H1 (cell line): ENCODE data around the gene MYO5A. TPM values are rescaled to one million over a fixed set of nuclear protein-coding genes. Genes with fewer than 3 reads are reported as not detected.

Experiments
- CTCF ChIA-PET: fragments of 300-600 bp; sonication (Branson Sonifier 250); formaldehyde crosslinking; loops from one replicate; lab custom pipeline; 2021; ENCODE audit not compliant: partially characterized antibody; lab: Charles Lee
- POLR2A ChIA-PET: fragments of 300-600 bp; sonication (Branson Sonifier 250); formaldehyde crosslinking; loops from one replicate; lab custom pipeline; 2021; ENCODE audit warnings: inconsistent platforms; ENCODE audit not compliant: partially characterized antibody; lab: Charles Lee
- DNase-seq, 2 experiments: peaks; one replicate each; pipeline versions ENCODE4 v3.0.0 to v3.0.0-alpha.2; 2010 to 2022; ENCODE audit warnings: low spot score in 2 of 2, low read depth in 1 of 2, mixed read lengths in 1 of 2
- FAIRE-seq: peaks from 2 replicates; lab custom pipeline; 2011; peaks lifted over from hg19 to GRCh38; lab: Jason Lieb, UNC
- H2AFZ ChIP-seq: 2 replicates; pipeline ENCODE4 v1.8.1; 2012; ENCODE audit warnings: low read length, inconsistent platforms
- H2AK5ac ChIP-seq: 2 replicates; pipeline ENCODE4 v1.6.1; 2013; ENCODE audit warnings: low read depth, low read length
- H2BK120ac ChIP-seq: replicated peaks from 2 replicates; pipeline ENCODE3; 2013; ENCODE audit warnings: low read depth, low read length, inconsistent platforms
- H2BK12ac ChIP-seq: 2 replicates; pipeline ENCODE4 v1.6.1; 2013; ENCODE audit warnings: low read depth, low read length
- H2BK15ac ChIP-seq: 2 replicates; pipeline ENCODE4 v1.6.1; 2013; ENCODE audit warnings: low read length
- H2BK20ac ChIP-seq: 2 replicates; pipeline ENCODE4 v1.6.1; 2013; ENCODE audit warnings: low read length
- H2BK5ac ChIP-seq: 2 replicates; pipeline ENCODE4 v1.6.1; 2013; ENCODE audit warnings: low read depth, low read length
- H3K14ac ChIP-seq: 2 replicates; pipeline ENCODE4 v1.6.1; 2013; ENCODE audit warnings: inconsistent platforms; ENCODE audit not compliant: insufficient read length
- H3K18ac ChIP-seq: 2 replicates; pipeline ENCODE4 v1.6.1; 2013; ENCODE audit warnings: low read length; ENCODE audit errors: extremely low read depth
- H3K23ac ChIP-seq: 2 replicates; pipeline ENCODE4 v1.6.1; 2013; ENCODE audit warnings: inconsistent platforms; ENCODE audit not compliant: insufficient read length
- H3K23me2 ChIP-seq: 2 replicates; pipeline ENCODE4 v1.6.1; 2013; ENCODE audit warnings: low read depth, low read length
- H3K27ac ChIP-seq: 2 replicates; pipeline ENCODE4 v1.6.1; 2011; ENCODE audit warnings: low read depth, low read length, inconsistent platforms
- H3K27me3 ChIP-seq, 4 experiments: replicated peaks in 1 of 4; 1 replicate in 1 of 4; 2 replicates in 3 of 4; pipeline versions ENCODE4 v1.6.1 to v1.8.1; 2011 to 2013; ENCODE audit warnings: low read length in 3 of 4, mild to moderate bottlenecking in 3 of 4, inconsistent platforms in 2 of 4, mixed read lengths in 2 of 4, moderate library complexity in 1 of 4; ENCODE audit not compliant: control insufficient read depth in 3 of 4, insufficient read depth in 3 of 4; ENCODE audit errors: extremely low read depth in 1 of 4
- H3K36me3 ChIP-seq, 4 experiments: 2 replicates each; pipeline versions ENCODE4 v1.6.1 to v1.8.1; 2011 to 2013; ENCODE audit warnings: mild to moderate bottlenecking in 4 of 4, low read length in 3 of 4, moderate library complexity in 2 of 4, control low read depth in 1 of 4, inconsistent platforms in 1 of 4; ENCODE audit not compliant: insufficient read depth in 4 of 4, control insufficient read depth in 2 of 4
- H3K4ac ChIP-seq: replicated peaks from 2 replicates; pipeline ENCODE3; 2013; ENCODE audit warnings: low read length, low read depth, mixed read lengths, inconsistent platforms; ENCODE audit not compliant: insufficient read length
- H3K4me1 ChIP-seq, 4 experiments: replicated peaks in 1 of 4; 1 replicate in 1 of 4; 2 replicates in 3 of 4; pipeline versions ENCODE4 v1.6.1 to v1.8.1; 2011 to 2013; ENCODE audit warnings: low read length in 3 of 4, inconsistent platforms in 2 of 4, mixed read lengths in 1 of 4; ENCODE audit not compliant: insufficient read depth in 4 of 4, control insufficient read depth in 3 of 4
- H3K4me2 ChIP-seq, 2 experiments: 2 replicates each; pipeline versions ENCODE4 v1.6.1 to v1.8.1; 2011 to 2013; ENCODE audit warnings: low read depth in 2 of 2, low read length in 2 of 2, control low read depth in 1 of 2, inconsistent platforms in 1 of 2, mild to moderate bottlenecking in 1 of 2; ENCODE audit not compliant: insufficient read depth in 1 of 2
- H3K4me3 ChIP-seq, 4 experiments: fragments of 200-600, 300-600 bp in 1 of 4; sonication (generic), shearing (Covaris generic), sonication (Bioruptor Twin) in 1 of 4; 2 replicates each; pipeline versions ENCODE4 v1.5.1 to v1.8.1; 2011 to 2016; ENCODE audit warnings: low read length in 4 of 4, low read depth in 3 of 4, control low read depth in 2 of 4, inconsistent platforms in 2 of 4, mild to moderate bottlenecking in 2 of 4, mixed read lengths in 1 of 4, moderate library complexity in 1 of 4; ENCODE audit not compliant: insufficient read depth in 2 of 4; ENCODE audit errors: extremely low read depth in 1 of 4
- H3K56ac ChIP-seq: replicated peaks from 2 replicates; pipeline ENCODE3; 2013; ENCODE audit warnings: low read depth, mild to moderate bottlenecking, mixed read lengths, low read length, inconsistent platforms; ENCODE audit not compliant: insufficient read length
- H3K79me1 ChIP-seq: 2 replicates; pipeline ENCODE4 v1.6.1; 2013; ENCODE audit warnings: low read depth, low read length, control low read depth
- H3K79me2 ChIP-seq, 2 experiments: 2 replicates each; pipeline versions ENCODE4 v1.6.1 to v1.8.1; 2012 to 2013; ENCODE audit warnings: low read length in 2 of 2, mild to moderate bottlenecking in 2 of 2, inconsistent platforms in 1 of 2; ENCODE audit not compliant: insufficient read depth in 2 of 2, control insufficient read depth in 1 of 2
- H3K9ac ChIP-seq, 4 experiments: replicated peaks in 1 of 4; 1 replicate in 1 of 4; 2 replicates in 3 of 4; pipeline versions ENCODE4 v1.6.1 to v1.8.1; 2011 to 2013; ENCODE audit warnings: low read depth in 3 of 4, low read length in 3 of 4, control low read depth in 2 of 4, mild to moderate bottlenecking in 2 of 4, moderate library complexity in 2 of 4, inconsistent platforms in 1 of 4; ENCODE audit errors: extremely low read depth in 1 of 4
- H3K9me3 ChIP-seq, 2 experiments: 2 replicates each; pipeline versions ENCODE4 v1.6.1 to v1.8.1; 2012 to 2013; ENCODE audit warnings: mild to moderate bottlenecking in 2 of 2, moderate library complexity in 2 of 2, control low read depth in 1 of 2, inconsistent platforms in 1 of 2, low read depth in 1 of 2, low read length in 1 of 2, mixed read lengths in 1 of 2; ENCODE audit not compliant: insufficient read depth in 2 of 2
- H4K20me1 ChIP-seq, 2 experiments: replicated peaks in 1 of 2; 2 replicates each; pipeline versions ENCODE3 to v1.8.1; 2011 to 2013; ENCODE audit warnings: inconsistent platforms in 2 of 2, low read length in 2 of 2, mild to moderate bottlenecking in 1 of 2; ENCODE audit not compliant: insufficient read depth in 2 of 2, control insufficient read depth in 1 of 2
- H4K5ac ChIP-seq: 2 replicates; pipeline ENCODE4 v1.6.1; 2013; ENCODE audit warnings: low read length, low read depth, mixed read lengths, inconsistent platforms; ENCODE audit not compliant: insufficient read length
- H4K8ac ChIP-seq: 2 replicates; pipeline ENCODE4 v1.8.0; 2013; ENCODE audit warnings: mild to moderate bottlenecking, moderate library complexity, low read length, inconsistent platforms; ENCODE audit not compliant: insufficient read depth; ENCODE audit errors: extremely low read depth
- H4K91ac ChIP-seq: replicated peaks from 2 replicates; pipeline ENCODE3; 2013; ENCODE audit warnings: low read length, mixed read lengths, inconsistent platforms; ENCODE audit not compliant: insufficient read length
- ATF2 ChIP-seq: IDR thresholded peaks from 2 replicates; pipeline ENCODE4 v1.6.1; 2012; ENCODE audit warnings: low read length, inconsistent platforms
- CHD1 ChIP-seq: IDR thresholded peaks from 2 replicates; pipeline ENCODE4 v1.6.1; 2012; ENCODE audit warnings: low read depth, low read length, improper control_type of control experiment
- GTF2F1 ChIP-seq: IDR thresholded peaks from 2 replicates; pipeline ENCODE4 v1.6.1; 2012; ENCODE audit warnings: low read depth, low read length, improper control_type of control experiment, borderline replicate concordance
- HDAC2 ChIP-seq, 2 experiments: fragments of 300-600 bp in 1 of 2; sonication (generic) in 1 of 2; IDR thresholded peaks; 2 replicates each; pipeline ENCODE4 v1.6.1; 2011 to 2012; ENCODE audit warnings: low read depth in 2 of 2, low read length in 2 of 2, mild to moderate bottlenecking in 2 of 2, moderate library complexity in 2 of 2, borderline replicate concordance in 1 of 2, inconsistent platforms in 1 of 2
- NANOG ChIP-seq: IDR thresholded peaks from 2 replicates; pipeline ENCODE4 v1.6.1; 2011; ENCODE audit warnings: low read length, low read depth, mild to moderate bottlenecking, inconsistent platforms; ENCODE audit not compliant: insufficient read depth, poor library complexity, severe bottlenecking
- NRF1 ChIP-seq: IDR thresholded peaks from 2 replicates; pipeline ENCODE4 v1.6.1; 2011; ENCODE audit warnings: mild to moderate bottlenecking, low read depth, low read length, improper control_type of control experiment
- POLR2AphosphoS5 ChIP-seq: IDR thresholded peaks from 2 replicates; pipeline ENCODE4 v1.6.1; 2011; ENCODE audit warnings: low read depth, low read length
- RAD21 ChIP-seq, 2 experiments: IDR thresholded peaks in 1 of 2; conservative IDR thresholded peaks in 1 of 2; 2 replicates each; pipeline ENCODE4 v1.6.1; 2011; ENCODE audit warnings: low read depth in 2 of 2, low read length in 2 of 2, improper control_type of control experiment in 1 of 2, inconsistent platforms in 1 of 2, mild to moderate bottlenecking in 1 of 2, moderate library complexity in 1 of 2
- SRF ChIP-seq: IDR thresholded peaks from 2 replicates; pipeline ENCODE4 v1.6.1; 2011; ENCODE audit warnings: mild to moderate bottlenecking, low read depth, low read length, moderate library complexity
- TAF1 ChIP-seq: IDR thresholded peaks from 2 replicates; pipeline ENCODE4 v1.6.1; 2011; ENCODE audit warnings: mild to moderate bottlenecking, low read depth, low read length
- TAF7 ChIP-seq: optimal IDR thresholded peaks from 2 replicates; pipeline ENCODE3; 2011; ENCODE audit warnings: low read depth, mild to moderate bottlenecking, inconsistent platforms, low read length, moderate library complexity, borderline replicate concordance
- WGBS, 2 experiments: shearing (Covaris generic) in 1 of 2; methylation state at CpG; one replicate each; pipeline versions ENCODE4 v1.1.6 to v1.1.7; 2013 to 2015; ENCODE audit warnings: low lambda C conversion rate in 2 of 2, mixed read lengths in 2 of 2, inconsistent platforms in 1 of 2, low coverage in 1 of 2, missing lambda C conversion rate in 1 of 2; ENCODE audit not compliant: insufficient replicate concordance in 2 of 2, insufficient coverage in 1 of 2, insufficient read length in 1 of 2; ENCODE audit errors: extremely low coverage in 1 of 2, missing lambda C conversion rate in 1 of 2; 5-methylcytosine and 5-hydroxymethylcytosine counted together
- polyA plus RNA-seq, 7 experiments: library from polyadenylated mRNA; depleted of rRNA in 3 of 7; stranded (reverse) in 5 of 7; unstranded in 2 of 7; fragments of >200 nt in 5 of 7; fragments of 200-250 nt in 2 of 7; gene quantifications; 1 replicate in 5 of 7; 2 replicates in 1 of 7; 4 replicates in 1 of 7; pipeline versions ENCODE4 v1.2.1 to v1.2.3, GENCODE V29; 2011 to 2013; ENCODE audit warnings: missing spikeins in 2 of 7, mixed read lengths in 2 of 7
- total RNA-seq: library from RNA; stranded (reverse); fragmentation: NEBNext Ultra II Directional; extraction: Animal tissue kit (Norgen Biotek cat#: 25700); gene quantifications from 2 replicates; pipeline ENCODE4 v1.2.1, GENCODE V29; 2021

Gene MYO5A
- total and polyA plus RNA-seq, 2 of the 8 experiments (the other 6 are each of a cell fraction or from before 2014, with no cell fraction given), result 11.4 to 24.7 TPM

- Histone ChIP-seq H4K91ac (no peak overlapping the region), H2BK5ac (no peak overlapping the region), H2AFZ (no peak overlapping the region), H4K20me1 (peaks cover 0 to 1% of the 10 kb centered on the region in 2 experiments), H3K4me3 (no peak overlapping the region), H3K23ac (no peak overlapping the region), H3K27me3 (no peaks in the 10 kb centered on the region; a peak in 1 of 7 replicates), H3K4me1 (no peaks in the 10 kb centered on the region), H2BK120ac (no peak overlapping the region), H4K5ac (no peak overlapping the region), H3K9ac (no peak overlapping the region), H3K23me2 (no peaks in the 10 kb centered on the region; the same call in 1 of the 2 replicates), H2BK12ac (no peak overlapping the region), H3K9me3 (no peaks in the 10 kb centered on the region), H3K18ac (no peak overlapping the region), H3K79me1 (no peaks in the 10 kb centered on the region), H3K27ac (no peak overlapping the region), H4K8ac (no peak overlapping the region), H3K4ac (no peak overlapping the region), H2AK5ac (no peak overlapping the region), H3K14ac (no peak overlapping the region), H3K36me3 (peaks cover 16 to 62% (median 45%) of the 10 kb centered on the region in 4 experiments), H3K79me2 (no peaks in the 10 kb centered on the region), H3K4me2 (no peak overlapping the region), H2BK20ac (no peak overlapping the region), H2BK15ac (no peak overlapping the region), H3K56ac (no peak overlapping the region)
- ChIA-PET CTCF (interaction anchor here (1.2 to 1.6 kb wide), 2 partner anchors 15 to 97 kb away, joined by 3 to 7 read pairs; no protein-coding TSS in a partner anchor), POLR2A (interaction anchor here (2.6 kb wide), 1 partner anchor 14 kb away, joined by 8 read pairs; no protein-coding TSS in a partner anchor)
- 88% methylated on average over 7 of the region's 7 CpGs; no CpG with 5 or more reads in 1 of the 2 experiments for WGBS, 2 experiments
- FAIRE-seq (no peak), DNase-seq (no peak)
- TF ChIP-seq TAF7 (no peak), GTF2F1 (no peak), HDAC2 (IDR thresholded peaks at IDR 0.05; ENCODE audit: borderline replicate concordance in 1 of 2, low read depth in 2 of 2, low read length in 2 of 2) (no peak), CHD1 (no peak), SRF (no peak), POLR2AphosphoS5 (no peak), RAD21 (IDR thresholded peaks at IDR 0.05 in 1 of 2, conservative IDR thresholded peaks at IDR 0.05 in 1 of 2; ENCODE audit: low read depth in 2 of 2, low read length in 2 of 2) (no peak), ATF2 (no peak), NRF1 (no peak), TAF1 (no peak), NANOG (no peak)
These were observed 252.4 kb downstream of the MYO5A start for GRCh38 chr15:52276256-52276770.
